Amygdala (tissue), 56 donors: ENCODE results near the gene SWAP70.
"Not testable (repeated sequence)": the region's sequence is repeated elsewhere in the genome, so short reads cannot be mapped to it uniquely, and the experiment has no call there.

ENCODE experiments used
- DNase-seq, 56 donors: peaks; one replicate each; lab custom pipeline; 2025; lab: John Stamatoyannopoulos, UW

Gene SWAP70

DNA sequence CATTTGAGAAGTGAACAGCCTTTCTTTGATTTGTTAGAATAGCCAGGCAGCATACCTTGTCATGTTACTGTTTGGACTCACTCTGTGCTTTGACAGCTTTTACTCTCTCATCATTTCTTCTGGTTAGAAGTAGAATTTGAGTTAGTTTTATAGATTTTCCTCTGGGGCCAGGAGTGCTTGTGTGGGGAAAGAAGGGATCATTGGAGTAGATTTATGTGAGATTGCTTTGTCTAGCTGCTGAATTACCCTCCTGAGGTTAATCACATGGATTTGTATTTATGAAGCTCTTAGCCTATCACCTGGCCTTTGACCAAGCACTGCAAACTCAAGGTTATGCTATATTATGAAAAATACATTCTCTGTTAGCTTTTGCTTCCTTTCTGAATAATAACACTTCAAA is 54.3 kb downstream of the SWAP70 start:
- DNase-seq = no peak

DNA sequence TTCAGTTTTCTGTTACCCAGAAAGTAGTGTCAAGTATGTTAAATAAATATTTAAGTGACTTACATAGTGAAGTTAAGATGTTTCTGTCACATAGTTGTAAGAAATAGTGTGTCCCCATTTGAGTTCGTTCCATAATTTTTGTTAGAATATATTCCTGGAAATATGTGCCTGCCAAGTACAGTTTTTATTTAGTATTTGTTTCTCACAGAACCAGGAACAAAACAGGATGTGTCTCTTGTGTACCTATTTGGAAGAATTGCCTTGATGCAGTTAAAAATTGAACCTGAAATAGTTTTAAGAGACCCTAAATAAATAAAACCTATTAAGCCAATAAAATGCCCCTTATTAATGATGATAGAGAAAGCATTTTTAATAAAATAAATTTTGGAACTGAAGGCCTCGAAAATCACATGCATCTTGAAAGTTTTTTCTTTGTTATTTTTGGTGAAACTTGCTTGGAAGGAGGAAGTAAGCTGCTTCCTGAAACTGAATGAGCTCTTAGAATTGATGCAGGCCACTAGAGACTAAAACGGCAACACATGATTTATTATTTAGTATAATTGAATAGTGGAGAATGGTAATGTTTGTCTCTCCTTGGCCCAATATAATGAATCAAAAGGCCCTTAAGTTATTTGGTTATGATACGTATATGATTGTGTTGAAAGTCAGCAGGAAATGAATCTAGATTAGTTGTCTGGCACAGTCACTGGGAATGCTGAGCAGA is 55.9 kb downstream of the SWAP70 start:
- DNase-seq = no peak

GRCh38 chr11:9720290-9720630 is 56.4 kb downstream of the SWAP70 start:
- DNase-seq = no peak

DNA sequence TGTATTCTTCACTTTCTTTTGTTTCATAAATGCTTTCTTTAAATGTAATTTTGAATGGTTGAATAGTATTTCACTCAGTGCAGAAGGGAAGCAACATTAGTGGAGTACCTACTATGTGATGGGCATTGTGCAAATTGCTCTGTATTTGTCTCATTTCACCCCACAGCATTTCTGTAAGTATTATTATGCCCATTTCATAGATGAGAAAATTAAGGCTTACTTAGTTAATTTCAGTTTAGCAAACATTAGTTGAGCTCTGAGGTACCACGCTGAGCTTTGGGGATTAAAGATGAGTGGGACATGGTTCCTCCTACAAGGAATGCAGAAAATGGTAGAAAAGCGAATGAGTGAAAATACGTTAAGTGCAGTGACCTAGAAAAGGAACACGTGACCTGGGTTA is 58.1 kb downstream of the SWAP70 start:
- DNase-seq = no peak

GRCh38 chr11:9722893-9723292 is 59.0 kb downstream of the SWAP70 start:
- DNase-seq = no peak

GRCh38 chr11:9726321-9727022 is 62.6 kb downstream of the SWAP70 start:
- DNase-seq = no peak

DNA sequence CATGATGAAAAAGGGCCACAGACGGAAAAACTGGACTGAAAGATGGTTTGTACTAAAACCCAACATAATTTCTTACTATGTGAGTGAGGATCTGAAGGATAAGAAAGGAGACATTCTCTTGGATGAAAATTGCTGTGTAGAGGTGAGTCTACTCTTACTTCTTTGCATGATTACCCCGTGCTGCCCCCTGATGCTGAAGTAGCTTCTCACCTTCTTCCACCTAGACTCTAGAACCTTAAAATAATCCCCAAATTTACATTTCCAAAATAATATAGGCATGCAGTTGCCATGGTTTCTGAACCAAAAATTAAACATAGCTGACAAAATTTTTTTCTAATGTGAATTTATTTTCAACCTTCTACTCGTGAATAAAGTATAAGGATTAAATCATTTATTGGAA is 64.2 kb downstream of the SWAP70 start:
- no peak for DNase-seq

- DNase-seq = no peak
Measured at GRCh38 chr11:9731256-9731655, 67.4 kb downstream of the SWAP70 start.

DNA sequence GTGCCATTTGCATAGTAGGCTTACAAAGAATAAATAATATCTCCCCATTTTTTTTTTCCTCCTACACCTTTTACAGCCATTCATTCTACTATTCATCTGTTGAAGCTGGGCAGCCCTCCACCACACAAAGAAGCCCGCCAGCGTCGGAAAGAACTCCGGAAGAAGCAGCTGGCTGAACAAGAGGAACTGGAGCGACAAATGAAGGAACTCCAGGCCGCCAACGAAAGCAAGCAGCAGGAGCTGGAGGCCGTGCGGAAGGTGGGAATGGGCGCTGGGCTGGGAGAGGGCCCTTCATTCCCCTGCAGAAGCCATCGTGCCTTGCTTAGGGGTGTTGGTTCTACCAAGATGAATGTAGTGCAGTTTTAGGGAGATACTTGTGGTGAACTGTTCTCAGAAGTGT is 68.6 kb downstream of the SWAP70 start:
- peak in 7 of 56 donors; percentile 6 to 33 (median 14) for DNase-seq

DNA sequence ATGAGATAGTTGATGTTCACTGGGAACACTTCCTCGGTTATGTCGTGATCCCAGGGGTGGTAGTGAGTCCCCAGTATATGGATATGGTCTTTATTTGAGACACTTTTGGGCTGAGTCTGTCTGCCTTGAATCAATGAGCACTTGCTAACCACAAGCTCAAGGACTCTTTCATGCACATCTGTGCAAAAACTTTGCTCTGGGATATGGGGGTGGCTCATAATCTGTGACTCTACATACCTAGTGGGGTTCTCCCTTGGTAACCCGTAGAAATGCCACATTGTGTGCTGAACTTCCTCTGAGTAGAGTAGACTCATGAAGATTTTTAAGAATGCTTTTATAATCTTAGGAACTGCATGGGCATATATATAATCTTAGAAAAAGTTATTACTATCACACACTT is 69.3 kb downstream of the SWAP70 start:
- no peak for DNase-seq

DNA sequence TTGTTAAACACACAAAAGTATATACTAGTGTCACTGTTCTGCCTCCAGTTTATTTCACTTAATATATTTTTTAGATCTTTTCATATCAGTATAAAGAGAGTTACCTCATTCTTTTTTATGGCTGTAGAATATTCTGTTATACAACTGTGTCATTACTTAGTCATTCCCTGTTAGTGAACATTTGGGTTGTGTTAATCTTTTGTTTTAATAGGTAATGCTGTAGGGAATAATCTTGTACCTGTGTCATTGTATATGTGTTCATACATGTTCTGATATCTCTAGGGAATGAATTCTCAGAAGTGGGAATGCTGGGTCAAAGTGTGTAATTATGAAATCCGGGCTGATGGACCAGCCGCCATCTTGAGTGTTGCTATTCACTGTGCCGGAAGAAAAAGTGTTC is 71.4 kb downstream of the SWAP70 start:
- no peak for DNase-seq

GRCh38 chr11:9735919-9736318 is 72.0 kb downstream of the SWAP70 start:
- DNase-seq = no peak

DNA sequence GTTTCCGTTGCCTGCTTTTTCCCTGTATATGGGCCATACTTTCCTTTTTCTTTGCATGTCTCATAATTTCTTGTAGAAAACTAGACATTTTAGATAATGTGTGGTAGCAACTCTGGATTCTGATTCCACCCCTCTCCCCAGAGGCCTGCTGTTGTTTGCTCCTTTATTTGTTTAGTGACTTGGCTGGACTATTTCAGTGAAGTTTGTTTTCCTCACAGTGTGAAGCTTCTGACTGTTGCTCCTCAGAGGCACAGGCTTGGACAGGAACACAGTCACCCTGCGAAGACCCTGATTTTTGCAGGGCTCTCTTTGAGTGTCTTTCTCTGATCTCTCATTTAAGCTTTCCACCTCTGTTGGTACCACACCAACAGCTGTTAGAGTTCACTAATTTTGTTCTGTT is 72.5 kb downstream of the SWAP70 start:
- no peak for DNase-seq

DNA sequence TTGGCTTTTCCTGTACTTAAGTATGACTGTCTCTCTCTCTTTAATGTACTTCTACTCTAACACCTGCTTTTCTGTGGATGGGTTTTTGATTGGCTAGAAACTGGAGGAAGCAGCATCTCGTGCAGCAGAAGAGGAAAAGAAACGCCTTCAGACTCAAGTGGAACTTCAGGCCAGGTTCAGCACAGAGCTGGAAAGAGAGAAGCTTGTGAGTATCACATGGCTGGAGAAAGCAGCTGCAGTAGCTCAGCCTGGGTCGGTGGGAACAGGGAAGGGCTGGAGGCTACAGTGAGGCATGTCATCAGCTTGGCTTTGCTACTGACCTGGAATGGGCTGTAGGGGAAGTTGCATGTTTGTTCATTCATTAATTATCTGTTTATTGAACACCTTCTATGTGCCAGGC is 74.2 kb downstream of the SWAP70 start:
- DNase-seq = peak in 9 of 56 donors; percentile 3 to 33 (median 10)

DNA sequence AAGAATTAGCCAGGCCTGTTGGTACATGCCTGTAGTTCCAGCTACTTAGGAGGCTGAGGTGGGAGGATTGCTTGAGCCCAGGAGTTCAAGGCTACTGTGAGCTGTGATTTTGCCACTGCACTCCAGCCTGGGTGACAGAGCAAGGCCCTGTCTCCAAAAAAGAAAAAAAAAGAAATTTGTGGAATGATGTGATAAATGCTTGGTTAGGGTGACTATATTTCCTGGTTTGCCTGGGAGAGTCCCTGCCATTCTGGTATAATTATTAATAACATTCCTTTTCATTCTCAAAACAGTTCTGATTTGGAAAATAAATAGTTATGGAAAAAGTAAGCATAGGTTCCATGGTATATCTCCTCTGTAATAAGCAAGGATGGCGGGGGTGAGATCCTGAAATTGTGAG is 74.8 kb downstream of the SWAP70 start:
- no peak for DNase-seq

DNA sequence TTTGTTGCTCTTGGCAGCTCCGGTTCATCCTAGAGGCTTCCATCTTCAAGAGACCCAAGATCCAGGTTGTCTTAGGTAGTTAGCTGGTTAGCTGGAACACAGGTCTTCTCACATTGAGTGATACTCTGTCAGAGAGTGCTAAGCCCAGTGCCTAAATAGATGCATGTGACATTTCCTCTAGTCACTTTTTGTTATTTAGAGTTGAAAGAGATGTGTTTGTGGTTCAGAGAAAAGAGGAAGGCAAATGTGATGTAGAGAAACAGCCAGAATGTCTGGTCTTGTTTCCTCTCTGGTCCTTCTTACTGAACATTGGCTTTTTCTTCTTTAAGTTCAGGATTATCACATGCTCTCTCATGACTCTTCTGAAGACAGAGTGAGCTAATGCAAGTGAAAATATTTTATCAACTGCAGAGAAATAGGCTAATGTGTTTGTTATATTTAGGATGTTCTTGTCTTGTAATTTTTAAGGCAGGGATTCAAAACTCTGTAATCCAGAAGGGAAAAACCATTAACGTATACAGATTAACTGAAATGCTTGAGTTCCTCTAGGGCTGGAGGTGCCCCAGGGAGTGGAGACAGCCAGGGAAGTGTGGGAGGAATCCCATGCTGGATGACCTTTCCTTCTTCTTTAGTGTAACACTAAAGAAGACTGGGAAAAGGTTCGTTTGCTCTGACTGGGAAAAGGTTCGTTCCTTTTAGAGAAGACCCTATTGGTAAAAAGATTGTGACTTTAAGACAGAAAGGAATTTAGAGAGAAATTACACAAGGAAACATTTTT is 75.4 kb downstream of the SWAP70 start:
- DNase-seq = no peak

DNA sequence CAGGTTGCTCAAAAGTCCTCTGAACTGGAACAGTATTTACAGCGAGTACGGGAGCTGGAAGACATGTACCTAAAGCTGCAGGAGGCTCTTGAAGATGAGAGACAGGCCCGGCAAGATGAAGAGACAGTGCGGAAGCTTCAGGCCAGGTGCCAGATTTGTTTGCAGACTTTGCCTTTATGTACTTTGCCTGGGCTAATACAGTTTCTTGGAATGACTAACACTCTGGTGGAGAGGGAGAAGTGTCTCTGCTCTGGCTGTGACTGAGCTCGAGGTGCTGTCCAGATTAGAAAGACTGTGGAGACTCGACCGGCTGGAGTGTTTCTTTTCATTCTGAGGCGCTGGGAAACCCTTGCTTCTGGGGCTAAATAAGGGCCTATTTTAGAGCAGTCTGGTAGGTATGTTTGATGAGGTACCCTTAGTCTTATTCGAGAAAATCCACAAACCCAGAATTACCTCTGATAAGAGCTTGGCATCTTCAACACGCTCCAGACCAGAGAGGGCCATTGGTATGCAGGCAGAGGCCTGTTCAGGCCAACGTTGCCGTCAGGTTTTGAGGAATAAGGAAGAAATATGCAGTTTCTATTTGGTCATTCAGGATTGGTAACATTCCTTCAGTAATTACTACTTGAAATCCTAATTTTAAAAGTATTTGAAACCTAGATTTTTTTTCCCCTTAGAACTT is 76.5 kb downstream of the SWAP70 start:
- no peak for DNase-seq

DNA sequence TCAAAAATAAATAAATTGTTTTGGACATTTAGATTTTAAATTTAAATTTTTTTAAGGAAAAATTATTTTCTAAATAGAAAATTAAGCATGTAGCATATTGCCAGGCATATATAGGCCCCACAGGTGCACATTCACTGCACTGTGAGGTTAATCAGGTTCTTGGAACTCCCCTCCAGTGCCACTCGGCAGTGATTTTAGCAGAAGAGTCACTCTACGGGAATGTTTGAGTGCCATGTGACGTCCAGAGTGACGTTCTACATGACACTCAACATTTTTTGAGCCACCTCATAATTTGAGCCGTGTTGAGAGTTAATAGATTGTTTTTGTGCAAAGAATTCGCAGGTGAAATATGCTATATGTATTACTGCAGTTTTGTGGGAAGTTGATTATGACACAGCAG is 77.4 kb downstream of the SWAP70 start:
- DNase-seq = no peak

- DNase-seq = not testable (repeated sequence)
Measured at GRCh38 chr11:9743512-9743911, 79.6 kb downstream of the SWAP70 start.

GRCh38 chr11:9745411-9746211 is 81.7 kb downstream of the SWAP70 start:
- no peak for DNase-seq
